K562 (cell line): ENCODE results near the gene PSAP. TPM values are rescaled to one million over a fixed set of nuclear protein-coding genes. Genes with fewer than 3 reads are reported as not detected.
A peak's percentile ranks its signal among the peaks of the same experiment; 100 is the strongest.

Source experiments
- ARNT ChIP-seq, 2 experiments: fragments of 450-650 bp; IDR thresholded peaks; 2 replicates each; pipeline ENCODE4 v1.6.1; 2016; ENCODE audit warnings: mild to moderate bottlenecking in 1 of 2
- ATF4 ChIP-seq: fragments of 450-650 bp; formaldehyde crosslinking; IDR thresholded peaks from 2 replicates; pipeline ENCODE4 v1.4.0; 2022; ENCODE audit warnings: mild to moderate bottlenecking, moderate library complexity
- CBX5 ChIP-seq: IDR thresholded peaks from 2 replicates; pipeline ENCODE4 v1.6.1; 2014; ENCODE audit warnings: low read depth, borderline replicate concordance
- CSDE1 ChIP-seq, 2 experiments: fragments of 450-650 bp; IDR thresholded peaks; 2 replicates each; pipeline ENCODE4 v1.6.1; 2016; ENCODE audit warnings: mild to moderate bottlenecking in 1 of 2
- ETS2 ChIP-seq: IDR thresholded peaks from 2 replicates; pipeline ENCODE4 v1.6.1; 2016; ENCODE audit warnings: borderline replicate concordance, missing genetic modification characterization, mild to moderate bottlenecking, moderate library complexity, missing compliant biosample characterization; ENCODE audit not compliant: poor library complexity, severe bottlenecking
- FOXA3 ChIP-seq, 2 experiments: fragments of 450-650 bp in 1 of 2; sonication (generic) in 1 of 2; formaldehyde crosslinking; IDR thresholded peaks in 1 of 2; conservative IDR thresholded peaks in 1 of 2; 2 replicates each; pipeline versions ENCODE4 v1.4.0 to v1.8.0; 2020 to 2022; ENCODE audit warnings: mild to moderate bottlenecking in 2 of 2, missing genetic modification reagents in 1 of 2
- GATAD2A ChIP-seq: fragments of 450-650 bp; IDR thresholded peaks from 2 replicates; pipeline ENCODE4 v1.6.1; 2017
- HDAC8 ChIP-seq: fragments of 450-650 bp; IDR thresholded peaks from 2 replicates; pipeline ENCODE4 v1.6.1; 2016; ENCODE audit warnings: mild to moderate bottlenecking, missing genetic modification characterization, moderate library complexity, missing compliant biosample characterization
- HNRNPK ChIP-seq: fragments of 200-400 bp; formaldehyde crosslinking; IDR thresholded peaks from one replicate; pipeline ENCODE4 v1.6.1; 2018; ENCODE audit warnings: mild to moderate bottlenecking, low read depth, low read length; ENCODE audit not compliant: poor library complexity, severe bottlenecking
- MEIS2 ChIP-seq: fragments of 450-650 bp; IDR thresholded peaks from 2 replicates; pipeline ENCODE4 v1.6.1; 2014; ENCODE audit warnings: mild to moderate bottlenecking; ENCODE audit not compliant: partially characterized antibody
- NCOA1 ChIP-seq: fragments of 450-650 bp; IDR thresholded peaks from 2 replicates; pipeline ENCODE4 v1.6.1; 2016; ENCODE audit warnings: low read depth
- POLR2B ChIP-seq: fragments of 450-650 bp; IDR thresholded peaks from 2 replicates; pipeline ENCODE4 v1.6.1; 2018; ENCODE audit warnings: low read depth; ENCODE audit not compliant: partially characterized antibody
- PTBP1 ChIP-seq: fragments of 200-400 bp; formaldehyde crosslinking; IDR thresholded peaks from 2 replicates; pipeline ENCODE4 v1.6.1; 2017; ENCODE audit warnings: low read depth, low read length
- PURB ChIP-seq: sonication (generic); formaldehyde crosslinking; IDR thresholded peaks from 2 replicates; pipeline ENCODE4 v1.9.0; 2021; ENCODE audit warnings: low read depth, mild to moderate bottlenecking, missing genetic modification reagents
- RB1 ChIP-seq: fragments of 450-650 bp; IDR thresholded peaks from 2 replicates; pipeline ENCODE4 v1.6.1; 2017; ENCODE audit warnings: low read depth, mild to moderate bottlenecking
- SP1 ChIP-seq: sonication (generic); formaldehyde crosslinking; IDR thresholded peaks from 2 replicates; pipeline ENCODE4 v1.8.1; 2022; ENCODE audit warnings: mild to moderate bottlenecking, missing genetic modification reagents
- ZNF175 ChIP-seq: fragments of 200-800 bp; sonication (Bioruptor generic); IDR thresholded peaks from 2 replicates; pipeline ENCODE4 v1.6.1; 2016; ENCODE audit warnings: low read depth, mild to moderate bottlenecking, missing genetic modification characterization, missing compliant biosample characterization
- ZNF24 ChIP-seq: fragments of 450-650 bp; IDR thresholded peaks from 2 replicates; pipeline ENCODE4 v1.6.1; 2016
- ZNF280B ChIP-seq: fragments of 250-450 bp; sonication (Bioruptor Pico); IDR thresholded peaks from 2 replicates; pipeline ENCODE4 v1.5.1; 2021; ENCODE audit warnings: mild to moderate bottlenecking
- ZNF41 ChIP-seq: fragments of 250-450 bp; sonication (Bioruptor Pico); conservative IDR thresholded peaks from 2 replicates; pipeline ENCODE4 v1.4.0; 2020; ENCODE audit warnings: mild to moderate bottlenecking
- ZNF830 ChIP-seq: fragments of 250-450 bp; sonication (Bioruptor Pico); IDR thresholded peaks from 2 replicates; pipeline ENCODE4 v1.5.0; 2021; ENCODE audit warnings: mild to moderate bottlenecking
- polyA plus RNA-seq, 8 experiments: library from polyadenylated mRNA; depleted of rRNA in 4 of 8; stranded (reverse) in 5 of 8; unstranded in 3 of 8; fragments of >200 nt; fragmentation: Nextera tagmentation in 2 of 8; fragmentation: Illumina TruSeq in 1 of 8; extraction: Ambion mirVana in 2 of 8; extraction: Trizol in 1 of 8; gene quantifications; 2 replicates each; pipeline versions ENCODE4 v1.2.1 to v1.2.3, GENCODE V29; 2011 to 2014; ENCODE audit warnings: inconsistent platforms in 1 of 8, missing spikeins in 1 of 8
- total RNA-seq, 7 experiments: library from RNA; depleted of rRNA in 6 of 7; stranded (reverse); fragments of >200 nt in 6 of 7; fragmentation: Illumina TruSeq in 2 of 7; extraction: Trizol in 2 of 7; gene quantifications; 2 replicates each; pipeline versions ENCODE4 v1.2.1 to v1.2.3, GENCODE V29; 2011 to 2021; ENCODE audit warnings: low replicate concordance in 1 of 7
- TF ChIP-seq, protein P1 (sequence below): conservative IDR thresholded peaks from 2 replicates; pipeline ENCODE4 v1.6.1; 2011; ENCODE audit warnings: low read depth, mild to moderate bottlenecking, low read length; ENCODE audit not compliant: control insufficient read depth
- TF ChIP-seq, protein P2 (sequence below): fragments of 250-450 bp; sonication (Bioruptor Pico); IDR thresholded peaks from 2 replicates; pipeline ENCODE4 v1.5.0; 2020; ENCODE audit warnings: mild to moderate bottlenecking, borderline replicate concordance

PSAP gene
- total and polyA plus RNA-seq, 9 of the 15 experiments (the other 6 are each of a cell fraction or from before 2014, with no cell fraction given): 245 to 700 (median 429) TPM

- TF ChIP-seq, protein P1, sequence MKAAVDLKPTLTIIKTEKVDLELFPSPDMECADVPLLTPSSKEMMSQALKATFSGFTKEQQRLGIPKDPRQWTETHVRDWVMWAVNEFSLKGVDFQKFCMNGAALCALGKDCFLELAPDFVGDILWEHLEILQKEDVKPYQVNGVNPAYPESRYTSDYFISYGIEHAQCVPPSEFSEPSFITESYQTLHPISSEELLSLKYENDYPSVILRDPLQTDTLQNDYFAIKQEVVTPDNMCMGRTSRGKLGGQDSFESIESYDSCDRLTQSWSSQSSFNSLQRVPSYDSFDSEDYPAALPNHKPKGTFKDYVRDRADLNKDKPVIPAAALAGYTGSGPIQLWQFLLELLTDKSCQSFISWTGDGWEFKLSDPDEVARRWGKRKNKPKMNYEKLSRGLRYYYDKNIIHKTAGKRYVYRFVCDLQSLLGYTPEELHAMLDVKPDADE: 0 out of 2 replicates have a peak, but pooled peaks have one; percentile 50
- TF ChIP-seq ETS2: no peak
- TF ChIP-seq ATF4: peak; percentile 89
- TF ChIP-seq SP1: peak; percentile 30; the same call in 1 of the 2 replicates
- TF ChIP-seq ZNF24: peak; percentile 69; the same call in 1 of the 2 replicates
- peak; percentile 90 for TF ChIP-seq MEIS2
- no peak for TF ChIP-seq CSDE1 (IDR thresholded peaks at IDR 0.05)
- peak; percentile 56; the same call in 1 of the 2 replicates for TF ChIP-seq RB1
- peak; percentile 68 for TF ChIP-seq POLR2B
- 0 out of 2 replicates have a peak, but pooled peaks have one; percentile 49 for TF ChIP-seq ZNF830 (CRISPR knock-in tag)
- no peak for TF ChIP-seq ZNF280B (CRISPR knock-in tag)
- TF ChIP-seq PURB (CRISPR knock-in tag): no peak
- TF ChIP-seq PTBP1: no peak
- TF ChIP-seq FOXA3 (CRISPR knock-in tag; conservative IDR thresholded peaks at IDR 0.05 in 1 of 2, IDR thresholded peaks at IDR 0.05 in 1 of 2): no peak
- TF ChIP-seq, protein P2, sequence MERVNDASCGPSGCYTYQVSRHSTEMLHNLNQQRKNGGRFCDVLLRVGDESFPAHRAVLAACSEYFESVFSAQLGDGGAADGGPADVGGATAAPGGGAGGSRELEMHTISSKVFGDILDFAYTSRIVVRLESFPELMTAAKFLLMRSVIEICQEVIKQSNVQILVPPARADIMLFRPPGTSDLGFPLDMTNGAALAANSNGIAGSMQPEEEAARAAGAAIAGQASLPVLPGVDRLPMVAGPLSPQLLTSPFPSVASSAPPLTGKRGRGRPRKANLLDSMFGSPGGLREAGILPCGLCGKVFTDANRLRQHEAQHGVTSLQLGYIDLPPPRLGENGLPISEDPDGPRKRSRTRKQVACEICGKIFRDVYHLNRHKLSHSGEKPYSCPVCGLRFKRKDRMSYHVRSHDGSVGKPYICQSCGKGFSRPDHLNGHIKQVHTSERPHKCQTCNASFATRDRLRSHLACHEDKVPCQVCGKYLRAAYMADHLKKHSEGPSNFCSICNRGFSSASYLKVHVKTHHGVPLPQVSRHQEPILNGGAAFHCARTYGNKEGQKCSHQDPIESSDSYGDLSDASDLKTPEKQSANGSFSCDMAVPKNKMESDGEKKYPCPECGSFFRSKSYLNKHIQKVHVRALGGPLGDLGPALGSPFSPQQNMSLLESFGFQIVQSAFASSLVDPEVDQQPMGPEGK (CRISPR knock-in tag): no peak
- peak; percentile 91 for TF ChIP-seq GATAD2A
- TF ChIP-seq CBX5: no peak
- peak; percentile 67; the same call in 1 of the 2 replicates for TF ChIP-seq ZNF41 (CRISPR knock-in tag)
- TF ChIP-seq ARNT (IDR thresholded peaks at IDR 0.05): no peak; a peak in 2 of 4 replicates
- peak; percentile 80 for TF ChIP-seq NCOA1
- TF ChIP-seq HDAC8 (tag): peak; percentile 93
- TF ChIP-seq HNRNPK: no peak
- peak; percentile 89 for TF ChIP-seq ZNF175 (CRISPR knock-in tag)
These were observed 9.4 kb upstream of the PSAP start (continued) for GRCh38 chr10:71860243-71861029.
